Measurements from ENCODE around the gene ITGA11.
A peak's percentile ranks its signal among the peaks of the same experiment; 100 is the strongest.

ITGA11 gene

DNA sequence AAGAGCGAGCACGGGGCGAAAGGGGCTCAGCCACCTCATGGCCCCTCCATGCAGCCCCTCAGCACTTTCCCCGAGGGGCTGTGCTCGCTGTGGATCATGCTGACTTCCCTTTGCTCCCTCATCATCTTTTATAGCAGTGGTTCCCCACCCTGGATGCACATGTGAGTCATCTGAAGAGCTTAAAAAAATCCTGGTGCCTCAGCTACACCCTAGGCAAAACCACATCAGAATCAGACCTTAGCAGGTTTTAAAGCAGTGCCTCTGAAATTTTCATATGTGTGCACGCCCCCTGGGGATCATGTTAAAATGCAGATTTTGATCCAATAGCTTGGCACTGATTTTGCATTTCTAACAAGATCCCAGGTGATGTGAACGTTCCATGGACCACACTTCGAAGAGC, 103.5 kb downstream of the ITGA11 start:
- no peak for DNase-seq

DNA sequence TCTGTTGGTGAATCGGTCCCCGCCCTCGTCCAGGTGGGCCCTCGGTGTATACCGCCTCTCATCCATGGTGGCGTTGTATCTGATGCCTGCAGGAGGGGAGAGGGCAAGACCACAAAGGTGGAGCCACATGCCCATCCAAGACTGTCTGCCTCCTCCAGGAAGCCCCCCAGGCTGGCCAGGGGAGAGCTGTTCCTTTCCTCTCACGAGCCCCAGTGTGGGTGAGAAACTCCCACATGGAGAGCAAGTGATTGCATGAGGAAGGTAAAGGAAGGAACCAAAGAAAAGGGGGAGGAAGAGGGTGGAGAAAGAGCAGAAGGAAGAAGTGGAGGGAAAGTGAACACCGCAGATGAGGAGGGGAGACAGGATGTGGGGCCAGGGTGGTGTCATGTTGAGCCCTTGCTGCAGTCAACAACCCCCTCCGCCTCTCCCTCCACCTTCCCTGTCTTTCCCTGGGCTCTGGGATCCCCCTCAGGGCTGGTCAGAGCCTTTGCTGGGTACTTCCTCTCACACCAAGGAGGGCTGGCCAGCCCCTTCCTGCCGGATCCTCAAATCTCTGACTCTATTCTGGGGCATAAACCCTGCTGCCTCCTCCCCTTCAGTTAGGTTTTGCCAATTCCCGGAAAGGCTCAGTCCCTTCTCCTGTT, 105.1 kb downstream of the ITGA11 start:
- DNase-seq = no peak

DNA sequence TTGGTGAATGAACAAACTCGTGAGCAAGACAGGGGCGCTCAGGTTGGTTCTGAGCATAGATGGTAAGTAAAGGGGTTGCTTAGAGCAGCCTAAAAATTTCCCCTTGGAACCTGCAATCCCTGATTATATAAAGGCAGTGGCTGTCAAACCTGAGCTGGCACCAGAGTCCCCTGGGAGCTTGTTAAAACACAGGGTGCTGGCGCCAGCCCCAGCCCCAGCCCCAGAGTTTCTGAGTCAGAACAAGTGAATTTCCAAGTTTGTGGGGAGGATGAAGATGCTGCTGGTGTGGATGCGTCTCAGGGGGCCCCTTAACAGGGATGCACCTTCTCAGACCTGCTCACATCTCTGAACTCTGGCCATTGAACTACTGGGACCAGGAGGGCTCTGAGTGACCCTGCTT, 106.2 kb downstream of the ITGA11 start:
- DNase-seq = no peak

DNA sequence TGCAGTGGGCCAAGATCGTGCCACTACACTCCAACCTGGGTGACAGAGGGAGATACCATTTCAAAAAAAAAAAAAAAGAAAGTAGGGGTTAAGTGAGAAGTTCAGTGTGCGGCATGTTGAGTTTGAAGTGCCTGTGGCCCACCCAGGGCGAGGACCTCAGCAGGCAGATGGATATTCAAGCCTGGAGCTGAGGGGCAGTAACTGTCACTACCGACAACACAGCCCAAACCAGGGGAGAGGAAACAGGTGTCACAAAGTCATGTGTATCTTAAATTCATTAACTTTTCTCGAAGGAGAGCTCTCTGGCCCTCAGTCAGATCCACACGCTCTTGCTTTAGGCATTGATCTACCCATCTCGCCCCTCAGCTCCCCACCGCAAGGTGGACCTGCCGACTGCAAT, 109.2 kb downstream of the ITGA11 start:
- DNase-seq = no peak

DNA sequence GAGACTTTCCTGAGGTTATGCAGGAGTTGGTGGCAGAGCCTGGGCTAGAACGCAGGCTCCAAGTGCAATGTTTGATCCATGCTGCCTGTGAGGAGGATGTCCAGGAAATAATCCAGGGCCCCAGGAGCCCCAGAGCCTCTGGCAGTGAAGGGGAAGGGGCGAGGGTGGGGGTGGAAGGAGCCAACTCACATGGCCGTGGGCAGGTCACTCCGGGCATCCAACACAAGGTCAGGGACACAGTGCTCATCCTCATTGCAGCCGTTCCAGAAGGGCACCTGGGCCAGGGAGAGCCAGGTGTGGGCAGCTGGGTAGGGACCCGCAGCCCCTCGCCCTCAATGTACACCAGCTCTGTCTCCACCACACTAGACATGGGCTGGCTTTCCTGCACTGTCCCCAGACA, 110.7 kb downstream of the ITGA11 start:
- no peak for DNase-seq

DNA sequence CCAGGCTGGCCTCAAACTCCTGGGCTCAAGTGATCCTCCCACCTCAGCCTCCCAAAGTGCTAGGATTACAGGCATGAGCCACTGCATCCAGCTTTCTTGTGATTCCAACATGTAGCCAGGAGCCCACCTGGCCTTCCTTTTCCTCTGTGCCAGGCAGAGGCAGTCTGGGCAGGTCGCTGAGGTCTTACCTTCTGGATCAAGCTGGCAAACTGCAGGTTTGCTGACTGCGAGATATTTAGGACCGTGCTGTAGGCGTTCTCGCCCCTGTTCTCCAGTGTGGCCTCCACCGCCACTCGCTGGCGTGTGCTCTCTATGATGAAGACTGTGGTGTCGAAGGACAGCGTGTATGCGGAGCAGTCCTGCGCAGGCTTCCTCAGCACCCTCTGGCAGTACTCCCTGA, 112.0 kb downstream of the ITGA11 start:
- no peak for DNase-seq

DNA sequence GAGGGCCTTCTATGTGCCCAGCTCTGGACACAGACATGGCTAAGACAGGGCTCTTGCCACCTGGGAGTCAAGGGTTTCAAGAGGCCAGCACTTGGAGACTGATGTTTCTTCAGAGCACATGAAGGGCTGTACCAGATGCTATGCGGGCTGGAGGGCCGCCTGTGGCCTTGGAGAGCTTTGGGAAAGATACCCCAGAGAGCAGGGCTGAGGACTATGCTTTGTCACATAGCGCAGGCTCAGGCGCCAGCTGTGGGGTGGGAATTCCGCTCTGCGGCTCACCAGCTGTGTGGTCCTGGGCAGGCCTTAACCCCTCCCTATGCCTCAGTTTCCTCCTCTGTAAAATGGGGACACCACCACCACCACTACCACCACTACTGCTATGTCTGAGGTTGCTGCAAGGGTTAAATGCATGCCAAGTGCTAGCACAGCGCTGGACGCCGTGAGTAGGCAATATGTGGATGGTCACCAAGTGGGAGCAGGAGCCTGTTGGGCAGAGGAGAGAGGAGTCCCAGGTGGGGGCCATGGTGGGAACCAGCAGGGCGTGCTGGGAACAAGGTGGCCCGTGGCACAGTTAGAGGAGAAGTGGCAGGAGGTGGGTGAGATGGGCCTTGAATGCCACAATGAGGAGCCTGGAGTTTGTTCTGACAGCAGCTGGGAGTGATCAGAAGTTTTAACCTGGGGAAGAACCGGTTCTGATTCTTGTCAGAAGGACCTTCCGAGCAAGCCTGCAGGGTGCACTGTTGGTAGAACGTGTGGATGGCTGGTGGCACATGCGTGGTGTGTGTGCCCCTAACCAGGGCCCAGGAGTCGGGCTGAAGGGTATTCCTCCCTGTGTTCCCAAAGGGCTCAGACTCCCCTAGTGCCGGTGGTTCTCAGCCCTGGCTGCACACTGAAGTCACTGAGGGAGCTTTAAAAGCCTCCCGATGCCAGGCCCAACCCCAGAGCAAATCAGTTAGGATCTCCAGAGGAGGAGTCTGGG, 112.7 kb downstream of the ITGA11 start:
- no peak for DNase-seq

DNA sequence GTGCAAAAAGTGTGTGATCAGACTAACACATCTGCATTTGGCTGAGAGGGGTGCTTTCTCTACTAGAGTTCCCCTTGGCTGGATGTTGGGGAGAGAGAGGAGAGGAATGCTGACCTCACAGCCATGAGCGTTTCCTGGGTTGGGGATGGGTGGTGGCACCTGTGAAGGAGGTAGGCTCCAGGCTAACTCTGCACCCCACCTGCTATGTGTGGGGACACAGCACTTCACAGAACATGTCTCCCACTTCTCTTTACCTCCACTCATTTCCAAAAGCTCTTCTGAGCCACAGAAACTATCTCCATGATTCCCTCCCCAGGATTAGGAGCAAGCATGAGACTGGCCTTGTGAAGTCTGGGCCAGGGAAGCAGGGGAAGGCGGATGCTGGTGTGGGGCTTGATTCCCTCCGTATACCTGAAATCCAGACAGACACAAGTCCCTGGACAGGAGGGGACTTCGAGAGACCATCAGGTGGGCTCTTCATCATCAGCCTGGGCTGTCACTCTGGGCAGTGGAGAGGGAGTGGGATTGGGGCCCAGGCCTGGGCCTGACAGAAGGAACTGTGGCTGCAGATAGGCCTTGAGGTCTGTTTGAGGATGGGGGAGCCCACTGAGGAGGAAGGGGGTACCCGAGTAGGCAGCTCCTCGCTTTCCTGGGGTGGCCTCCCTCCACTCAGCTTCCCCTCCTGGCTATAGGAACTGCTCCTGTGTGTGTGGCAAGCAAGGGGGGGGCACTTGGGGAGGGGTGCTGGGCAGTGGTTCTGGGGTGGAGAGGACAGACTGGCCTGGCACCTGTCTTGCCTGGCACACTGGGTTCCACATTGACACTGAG, 113.7 kb downstream of the ITGA11 start:
- DNase-seq = no peak

DNA sequence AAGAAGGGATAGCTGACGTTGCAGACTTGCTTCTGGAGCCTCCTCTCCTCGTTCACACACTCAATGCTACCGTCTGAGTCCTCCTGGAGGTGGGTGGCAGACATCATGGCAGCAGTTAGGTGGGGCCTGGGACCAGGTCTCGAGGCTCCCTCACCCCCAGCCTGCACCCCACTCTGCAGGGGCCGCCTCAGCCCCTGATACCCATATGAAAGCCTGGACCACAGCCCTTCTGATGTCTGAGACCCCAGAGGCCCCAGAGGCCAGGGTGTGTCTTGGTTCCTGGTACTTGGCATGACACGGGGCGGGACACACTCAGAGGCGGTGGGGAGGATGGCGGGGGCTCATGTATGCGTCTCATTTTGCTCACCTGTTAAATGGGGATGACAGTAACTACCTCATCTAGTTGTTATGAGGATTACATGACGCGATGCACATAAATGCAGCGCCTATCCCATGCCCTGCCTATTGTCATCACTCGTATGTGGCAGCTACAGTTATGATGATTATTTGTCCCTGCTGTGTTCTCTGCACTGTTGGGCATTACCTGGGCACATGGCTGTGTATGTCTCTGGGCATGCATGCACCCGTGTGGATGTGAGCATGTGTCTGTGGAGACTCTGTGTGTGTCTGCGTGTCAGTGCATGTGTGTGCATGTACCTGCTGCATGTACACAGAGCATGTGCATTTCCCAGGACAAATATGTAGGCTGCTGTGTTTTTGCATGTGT, 114.5 kb downstream of the ITGA11 start:
- DNase-seq = no peak

DNA sequence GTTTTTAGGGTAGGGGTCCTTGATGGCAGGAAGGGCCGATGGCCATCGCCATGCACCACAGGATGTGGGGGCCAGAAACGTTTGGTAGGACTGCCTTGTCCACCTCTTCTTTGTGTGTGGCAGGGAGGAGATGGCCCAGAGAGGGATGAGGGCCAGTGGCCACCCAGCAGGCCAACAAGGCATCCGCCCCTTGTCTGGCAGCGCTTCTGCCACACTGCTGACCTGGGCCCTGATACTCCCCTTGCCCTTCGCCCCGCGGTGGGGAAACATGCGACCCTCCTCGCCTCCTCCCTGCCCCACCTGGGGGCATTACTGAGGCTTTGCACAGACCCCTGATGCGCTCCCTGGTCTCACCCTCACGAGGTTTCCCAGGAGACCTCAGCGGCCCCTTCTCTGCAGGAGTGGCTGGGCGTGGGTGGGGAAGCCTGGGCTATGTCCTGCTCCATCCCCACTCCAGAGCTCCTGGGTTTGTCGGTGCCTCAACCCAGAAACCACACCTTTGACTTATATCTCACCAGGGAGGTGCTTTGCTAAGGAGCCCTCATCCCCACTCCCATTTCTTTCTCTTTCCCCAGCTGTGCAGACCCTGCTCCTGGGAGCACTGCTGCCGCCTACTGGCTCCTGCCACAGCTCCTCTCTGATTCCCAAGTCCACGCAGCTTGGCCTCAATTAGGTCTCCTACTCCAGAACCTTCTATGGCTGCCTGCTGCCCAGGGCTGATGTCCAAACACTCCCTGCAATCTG, 115.7 kb downstream of the ITGA11 start:
- peak; percentile 8 for DNase-seq

DNA sequence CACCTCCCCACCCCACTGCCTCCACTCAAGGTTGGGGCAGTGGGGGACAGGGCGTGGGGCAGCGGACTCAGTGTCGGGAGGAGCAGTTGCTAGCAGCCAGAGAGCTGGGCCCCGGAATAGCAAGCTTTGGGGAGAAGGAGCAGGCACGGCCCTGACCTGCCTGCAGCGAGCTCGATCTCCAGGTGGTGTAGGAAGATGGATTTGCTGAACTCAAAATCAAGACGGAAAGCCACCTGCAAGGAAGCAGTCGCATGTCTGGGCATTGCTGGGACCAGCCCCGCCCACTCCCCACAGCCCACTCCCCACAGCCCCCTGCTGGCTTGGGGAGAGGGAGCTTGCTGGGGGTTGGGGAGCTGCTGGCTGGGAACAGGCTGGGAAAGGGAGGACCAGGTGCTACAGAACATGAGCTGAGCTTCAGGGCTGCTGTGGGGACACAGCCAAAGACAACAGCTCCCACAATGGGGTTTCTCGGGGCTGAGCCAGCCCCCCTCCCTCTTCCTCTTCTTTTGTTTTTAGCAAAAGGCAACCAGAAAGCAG, 116.4 kb downstream of the ITGA11 start:
- DNase-seq = peak; percentile 68

DNA sequence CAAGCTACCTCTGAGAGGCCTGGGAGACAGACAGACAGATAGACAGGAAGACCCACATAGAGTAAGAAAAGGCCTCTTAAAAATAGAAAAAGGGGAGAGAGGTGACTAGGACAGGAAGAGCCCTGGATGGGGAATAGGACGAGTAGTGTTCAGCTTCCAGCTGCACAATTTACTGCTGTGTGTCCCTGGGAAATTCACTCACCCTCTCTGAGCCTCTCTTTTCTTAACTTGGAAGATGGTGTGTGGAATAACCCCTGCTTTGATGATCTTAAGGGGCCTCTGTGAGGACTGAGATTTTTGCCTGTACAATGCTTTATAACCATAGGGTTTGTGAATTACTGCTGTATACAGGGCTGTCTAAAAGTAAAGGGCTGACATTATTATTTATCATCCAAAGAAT, 116.9 kb downstream of the ITGA11 start:
- no peak for DNase-seq

DNA sequence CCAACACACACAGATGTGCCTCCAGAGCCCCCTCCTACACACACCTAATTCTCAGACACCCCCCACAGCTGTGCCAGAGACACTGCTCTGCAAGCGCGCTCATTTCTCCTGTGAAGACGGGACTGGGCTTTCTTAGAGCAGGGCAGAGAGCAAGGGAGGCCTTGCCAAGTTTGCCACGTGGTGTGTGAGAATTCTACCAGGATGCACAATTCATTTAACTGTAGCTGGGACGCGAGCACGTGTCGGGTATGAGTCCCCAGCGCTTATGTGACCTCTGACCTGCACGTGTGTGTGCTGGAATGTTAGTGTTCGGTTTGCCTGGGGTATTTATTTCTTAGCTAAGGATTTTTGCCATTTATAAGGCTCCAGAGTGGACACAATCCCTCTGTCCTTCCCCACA, 117.4 kb downstream of the ITGA11 start:
- no peak for DNase-seq

DNA sequence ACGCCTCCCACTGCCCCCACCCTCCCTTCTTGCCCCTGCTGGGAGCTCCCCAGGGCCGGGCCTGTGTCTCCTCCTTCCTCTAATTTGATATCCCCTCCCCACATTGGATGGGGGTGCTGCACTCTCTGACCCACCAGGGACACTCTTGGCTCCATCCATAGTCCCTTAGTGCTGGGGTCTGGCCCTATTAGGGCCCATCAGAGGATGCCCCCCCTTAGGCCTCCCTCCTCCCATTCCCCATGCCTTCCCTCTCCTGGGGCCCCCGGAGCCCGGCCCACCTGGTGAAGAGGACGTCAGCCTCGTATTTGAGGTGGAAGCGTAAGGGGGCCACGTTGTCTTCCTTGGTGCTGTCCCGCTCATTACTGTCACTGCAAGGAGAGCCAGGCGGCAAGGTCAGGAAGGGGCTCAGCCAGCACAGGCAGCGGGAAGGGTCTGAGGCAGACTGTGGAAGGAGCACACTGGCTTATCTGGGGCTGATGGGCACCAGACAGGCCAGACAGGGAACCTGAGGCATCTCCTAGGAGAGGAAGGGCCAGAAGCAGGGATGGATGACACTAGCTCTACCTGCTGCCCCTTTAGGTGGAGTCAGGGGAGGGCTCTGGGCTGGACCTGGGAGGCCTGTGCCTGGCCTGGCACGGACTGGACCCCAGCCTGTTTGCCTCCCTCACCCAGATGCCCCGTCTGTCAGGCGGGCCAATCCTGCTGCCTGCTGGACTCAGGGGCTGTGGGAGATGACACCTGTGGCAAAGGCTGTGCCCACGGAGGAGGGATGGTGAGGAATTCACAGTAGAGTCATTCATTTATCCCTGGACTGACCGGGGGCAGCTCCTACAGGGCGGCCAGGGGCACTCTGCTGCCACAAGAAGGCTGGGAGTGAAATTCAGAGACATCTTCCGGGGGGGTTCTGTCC, 118.2 kb downstream of the ITGA11 start:
- DNase-seq = no peak

DNA sequence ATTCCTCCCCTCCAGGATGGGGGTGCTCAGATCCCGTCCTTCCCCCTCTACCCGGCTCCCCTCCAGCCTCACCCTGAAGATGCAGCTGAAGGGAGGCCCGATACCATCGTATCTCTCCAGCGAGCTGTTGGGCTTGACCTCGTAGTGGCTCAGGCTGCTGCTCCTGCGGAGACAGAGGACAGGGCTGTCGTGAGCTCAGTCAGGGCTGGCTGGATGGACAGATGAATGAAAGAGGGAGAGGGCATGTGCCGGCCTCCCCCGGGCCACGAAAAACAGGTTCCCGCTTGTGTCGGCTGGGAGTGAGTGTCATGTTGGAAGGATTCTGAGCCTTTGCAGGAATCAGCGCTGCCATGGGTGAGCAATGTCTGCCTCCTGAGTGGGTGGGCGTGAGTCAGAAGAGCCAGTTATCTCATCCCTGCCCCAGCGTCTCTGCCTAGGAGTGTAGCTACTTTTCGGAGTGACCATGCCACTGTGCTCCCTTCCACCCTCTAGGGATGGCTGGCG, 119.2 kb downstream of the ITGA11 start:
- DNase-seq = no peak

DNA sequence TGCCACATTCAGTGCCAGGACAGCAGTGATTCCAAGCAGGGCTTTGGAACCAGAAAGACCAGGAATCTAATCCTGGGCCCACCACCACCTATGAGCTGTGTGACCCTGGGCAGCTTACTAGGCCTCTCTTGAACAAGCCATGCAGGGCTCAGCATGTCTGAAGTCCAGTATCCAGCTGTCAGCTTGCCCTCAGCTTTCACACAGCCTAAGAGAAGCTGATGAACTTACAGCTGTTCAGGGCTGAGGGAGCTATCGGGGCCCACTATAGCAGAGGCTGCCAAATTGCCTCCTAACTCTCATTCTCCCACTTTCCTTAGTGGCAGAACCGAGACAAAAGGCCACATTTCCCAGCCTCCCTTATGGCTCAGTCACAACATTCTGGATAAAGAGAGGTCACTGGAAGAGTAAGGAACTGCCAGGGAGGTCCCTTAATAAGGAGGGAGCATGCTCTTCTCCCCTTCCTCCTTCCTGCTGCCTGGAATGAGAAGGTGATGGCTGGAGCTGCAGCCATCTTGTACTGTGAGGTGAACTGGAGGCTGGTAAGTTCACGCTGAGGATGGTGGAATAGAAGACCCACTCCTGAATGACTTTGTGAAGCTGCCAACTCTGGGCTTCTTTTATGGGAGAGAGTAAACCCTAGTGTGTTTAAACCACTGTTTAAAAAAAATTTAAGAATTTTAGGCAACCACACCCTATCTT, 120.0 kb downstream of the ITGA11 start:
- no peak for DNase-seq

DNA sequence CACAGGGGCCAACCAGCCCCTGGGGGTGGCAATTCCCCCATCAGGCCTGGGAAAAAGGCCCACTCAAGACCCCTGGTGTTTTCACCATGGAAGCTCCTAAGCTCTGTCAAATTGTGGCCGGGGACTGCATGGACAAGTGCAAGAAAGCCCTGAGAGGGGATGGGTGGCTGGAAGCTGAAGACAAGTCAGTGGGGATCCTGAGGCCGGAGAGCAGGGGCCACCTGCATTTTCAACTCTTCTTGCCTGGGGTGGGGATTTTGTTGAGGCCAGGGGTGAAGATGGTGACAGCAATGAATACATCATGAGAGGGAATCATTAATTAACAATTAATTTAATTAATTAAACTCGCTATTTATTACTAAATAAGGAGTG, 120.5 kb downstream of the ITGA11 start:
- DNase-seq = no peak

DNA sequence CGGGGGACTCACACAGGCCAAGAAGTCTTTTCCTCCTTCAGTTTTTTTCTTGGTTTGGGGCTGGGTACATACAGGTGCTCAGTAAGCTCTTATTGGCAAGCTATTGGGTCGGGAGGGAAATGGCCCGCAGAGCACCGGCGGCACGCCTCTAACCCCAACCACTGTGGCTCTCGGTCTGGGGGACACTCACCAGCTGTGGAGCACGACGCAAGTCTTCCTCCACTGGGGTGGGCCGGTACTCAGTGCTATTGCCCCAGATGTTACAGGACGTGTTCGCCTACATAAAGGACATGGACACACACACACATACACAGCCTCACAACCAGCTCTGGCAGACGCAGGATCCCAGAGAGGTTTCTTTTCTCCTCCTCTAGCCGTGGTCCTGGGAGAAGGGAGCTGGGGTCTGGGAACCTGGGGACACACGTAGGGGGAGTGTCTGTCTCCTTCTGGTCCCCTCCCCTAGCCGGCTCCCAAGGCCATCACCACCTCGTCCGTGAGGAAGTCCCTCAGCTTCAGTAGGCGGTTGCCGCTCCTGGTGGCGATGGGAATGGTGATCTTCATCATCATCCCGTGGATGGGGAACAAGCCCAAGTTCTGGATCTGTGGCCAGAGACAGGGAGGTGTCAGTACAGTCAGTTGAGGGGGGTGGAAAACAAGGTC, 121.0 kb downstream of the ITGA11 start:
- DNase-seq = no peak

DNA sequence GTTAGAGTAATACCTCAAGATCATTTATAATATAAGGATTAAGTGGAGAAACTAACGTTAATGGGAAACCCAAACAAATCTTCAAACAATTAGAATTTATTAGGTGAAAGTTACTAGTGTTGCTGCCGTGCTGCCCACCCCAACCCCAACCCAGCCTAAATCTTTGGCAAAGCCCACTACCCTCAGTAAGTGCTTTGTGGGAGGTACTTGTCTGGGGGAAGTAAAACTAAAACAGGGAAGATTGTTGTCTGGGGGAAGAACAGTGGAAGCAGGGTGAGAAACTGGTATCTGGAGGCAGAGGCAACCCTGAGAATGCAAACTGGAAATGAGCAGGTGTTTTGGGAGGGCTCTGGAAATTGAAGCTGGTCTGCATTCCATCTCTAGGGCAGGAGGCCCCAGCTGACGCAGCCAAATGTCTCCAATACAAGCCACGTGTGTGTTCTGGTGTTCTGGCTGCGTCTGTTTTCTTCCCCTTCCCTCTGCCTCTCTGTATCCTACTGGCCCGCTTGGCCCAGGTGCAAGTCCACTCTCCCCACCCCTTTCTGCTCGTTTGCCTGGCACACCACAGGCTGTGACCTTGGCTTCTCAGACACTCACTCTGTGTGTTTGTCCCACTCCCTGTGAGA, 121.7 kb downstream of the ITGA11 start:
- DNase-seq = no peak
